HG02798 (cell line): ENCODE results near the gene SMCHD1.
"Not testable (repeated sequence)": the region's sequence is repeated elsewhere in the genome, so short reads cannot be mapped to it uniquely, and the experiment has no call there.

Experiments used
- ATAC-seq: cut with Tn5 transposase; IDR thresholded peaks from one replicate; pipeline ENCODE4 v1.9.1; 2021; ENCODE audit warnings: mild to moderate bottlenecking; ENCODE audit not compliant: unreplicated experiment, poor library complexity

Gene SMCHD1

GRCh38 chr18:2656981-2657512 lies 1.5 kb downstream of the SMCHD1 start:
- no peak for ATAC-seq

- no peak for ATAC-seq
Observed at GRCh38 chr18:2657788-2658458, 2.4 kb downstream of the SMCHD1 start.

GRCh38 chr18:2660849-2661248 lies 5.3 kb downstream of the SMCHD1 start:
- ATAC-seq, result not testable (repeated sequence)

GRCh38 chr18:2662288-2662687 lies 6.8 kb downstream of the SMCHD1 start:
- not testable (repeated sequence) for ATAC-seq

- ATAC-seq, result peak; percentile 39
Observed at GRCh38 chr18:2662990-2663389, 7.5 kb downstream of the SMCHD1 start.

GRCh38 chr18:2672410-2672809 lies 16.9 kb downstream of the SMCHD1 start:
- ATAC-seq, result no peak

- no peak for ATAC-seq
Observed at GRCh38 chr18:2672872-2673271, 17.3 kb downstream of the SMCHD1 start.

- not testable (repeated sequence) for ATAC-seq
Observed at GRCh38 chr18:2678933-2679332, 23.4 kb downstream of the SMCHD1 start.

GRCh38 chr18:2680216-2680792 lies 24.8 kb downstream of the SMCHD1 start:
- no peak for ATAC-seq

GRCh38 chr18:2681993-2682603 lies 26.6 kb downstream of the SMCHD1 start:
- no peak for ATAC-seq

GRCh38 chr18:2683055-2683454 lies 27.5 kb downstream of the SMCHD1 start:
- no peak for ATAC-seq

- ATAC-seq, result no peak
Observed at GRCh38 chr18:2686349-2686968, 30.9 kb downstream of the SMCHD1 start.

GRCh38 chr18:2687390-2688001 lies 32.0 kb downstream of the SMCHD1 start:
- ATAC-seq, result peak; percentile 74

- no peak for ATAC-seq
Observed at GRCh38 chr18:2692508-2692907, 37.0 kb downstream of the SMCHD1 start.

- ATAC-seq, result no peak
Observed at GRCh38 chr18:2697184-2697583, 41.7 kb downstream of the SMCHD1 start.

- ATAC-seq, result no peak
Observed at GRCh38 chr18:2699001-2699400, 43.5 kb downstream of the SMCHD1 start.

GRCh38 chr18:2704541-2704940 lies 49.0 kb downstream of the SMCHD1 start:
- no peak for ATAC-seq

GRCh38 chr18:2706903-2707302 lies 51.4 kb downstream of the SMCHD1 start:
- ATAC-seq, result no peak

GRCh38 chr18:2707551-2708168 lies 52.1 kb downstream of the SMCHD1 start:
- no peak for ATAC-seq

- no peak for ATAC-seq
Observed at GRCh38 chr18:2709316-2709715, 53.8 kb downstream of the SMCHD1 start.
